GM12872 (cell line): ENCODE measurements around the gene DNMBP.

Source experiments
- TF ChIP-seq, protein P1 (sequence below): IDR thresholded peaks from 3 replicates; pipeline ENCODE4 v1.5.1; 2011; ENCODE audit warnings: low read depth, mild to moderate bottlenecking, low read length, moderate library complexity; ENCODE audit not compliant: insufficient read depth

DNMBP gene

DNA sequence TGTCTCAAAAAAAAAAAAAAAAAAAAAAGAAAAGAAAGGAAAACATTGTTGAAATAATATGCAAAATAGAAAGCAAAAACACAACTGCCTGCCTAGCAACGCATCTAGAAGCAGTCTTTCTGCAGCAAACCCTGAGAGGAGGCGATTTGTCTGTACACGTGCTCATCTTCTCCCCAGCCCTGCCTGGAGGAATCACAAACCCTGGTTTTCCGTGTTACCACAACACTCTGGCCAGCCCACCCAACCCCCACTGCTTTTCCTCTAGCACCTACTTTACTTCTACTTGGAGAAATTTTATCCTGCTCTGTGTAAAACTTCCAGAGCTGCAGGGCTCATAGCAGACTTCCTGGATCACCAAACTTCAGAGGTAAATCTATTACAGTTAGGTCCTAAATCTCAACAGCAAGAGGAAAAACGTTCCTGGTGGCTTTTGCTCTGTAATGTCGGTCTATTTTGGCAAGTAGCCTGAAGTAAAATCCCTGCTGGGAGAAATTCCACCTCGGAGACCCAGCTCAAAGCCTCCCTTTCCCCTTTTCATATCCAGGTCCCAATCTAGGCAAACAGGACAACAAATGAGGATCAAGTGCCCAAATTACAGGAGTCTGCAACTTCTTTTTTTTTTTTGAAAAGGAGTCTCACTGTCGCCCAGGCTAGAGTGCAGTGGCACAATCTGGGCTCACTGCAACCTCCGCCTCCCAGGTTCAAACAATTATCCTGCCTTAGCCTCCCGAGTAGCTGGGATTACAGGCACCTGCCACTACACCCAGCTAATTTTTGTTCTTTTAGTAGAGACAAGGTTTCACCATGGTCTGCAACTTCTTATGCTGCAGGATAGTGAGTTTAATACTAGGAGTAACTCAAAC lies 91.6 kb downstream of the DNMBP start:
- TF ChIP-seq, protein P1, sequence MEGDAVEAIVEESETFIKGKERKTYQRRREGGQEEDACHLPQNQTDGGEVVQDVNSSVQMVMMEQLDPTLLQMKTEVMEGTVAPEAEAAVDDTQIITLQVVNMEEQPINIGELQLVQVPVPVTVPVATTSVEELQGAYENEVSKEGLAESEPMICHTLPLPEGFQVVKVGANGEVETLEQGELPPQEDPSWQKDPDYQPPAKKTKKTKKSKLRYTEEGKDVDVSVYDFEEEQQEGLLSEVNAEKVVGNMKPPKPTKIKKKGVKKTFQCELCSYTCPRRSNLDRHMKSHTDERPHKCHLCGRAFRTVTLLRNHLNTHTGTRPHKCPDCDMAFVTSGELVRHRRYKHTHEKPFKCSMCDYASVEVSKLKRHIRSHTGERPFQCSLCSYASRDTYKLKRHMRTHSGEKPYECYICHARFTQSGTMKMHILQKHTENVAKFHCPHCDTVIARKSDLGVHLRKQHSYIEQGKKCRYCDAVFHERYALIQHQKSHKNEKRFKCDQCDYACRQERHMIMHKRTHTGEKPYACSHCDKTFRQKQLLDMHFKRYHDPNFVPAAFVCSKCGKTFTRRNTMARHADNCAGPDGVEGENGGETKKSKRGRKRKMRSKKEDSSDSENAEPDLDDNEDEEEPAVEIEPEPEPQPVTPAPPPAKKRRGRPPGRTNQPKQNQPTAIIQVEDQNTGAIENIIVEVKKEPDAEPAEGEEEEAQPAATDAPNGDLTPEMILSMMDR = no peak

DNA sequence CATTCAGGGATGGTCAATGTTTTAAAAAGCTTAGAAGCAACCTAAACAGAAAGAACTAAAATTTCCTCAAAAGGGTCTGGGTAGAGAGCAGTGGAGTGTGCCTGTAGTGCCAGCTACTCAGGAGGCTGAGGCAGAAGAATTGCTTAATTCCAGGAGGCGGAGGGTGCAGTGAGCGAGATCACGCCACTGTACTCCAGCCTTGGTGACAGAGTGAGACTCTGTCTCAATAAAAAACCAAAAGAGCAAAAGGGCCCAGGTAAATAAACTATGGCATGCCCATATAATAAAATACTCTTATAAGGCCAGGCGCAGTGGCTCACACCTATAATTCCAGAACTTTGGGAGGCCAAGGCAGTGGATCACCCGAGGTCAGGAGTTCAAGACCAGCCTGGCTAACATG lies 93.0 kb downstream of the DNMBP start:
- TF ChIP-seq, protein P1 = no peak

DNA sequence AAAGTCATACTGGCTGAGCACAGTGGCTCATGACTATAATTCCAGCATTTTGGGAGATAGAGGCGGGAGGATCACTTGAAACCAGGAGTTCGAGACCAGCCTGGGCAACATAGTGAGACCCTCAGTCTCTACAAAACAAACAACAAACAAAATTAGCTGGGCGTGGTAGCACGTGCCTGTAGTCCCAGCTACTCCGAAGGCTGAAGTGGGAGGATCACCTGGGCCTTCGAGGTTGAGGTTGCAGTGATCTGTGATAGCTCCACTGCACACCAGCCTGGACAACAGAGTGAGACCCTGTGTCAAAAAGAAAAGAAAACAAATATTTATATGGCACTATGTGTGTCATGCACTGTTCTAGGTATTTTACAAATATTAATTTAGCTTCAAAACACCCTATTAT lies 94.3 kb downstream of the DNMBP start:
- TF ChIP-seq, protein P1 = no peak

DNA sequence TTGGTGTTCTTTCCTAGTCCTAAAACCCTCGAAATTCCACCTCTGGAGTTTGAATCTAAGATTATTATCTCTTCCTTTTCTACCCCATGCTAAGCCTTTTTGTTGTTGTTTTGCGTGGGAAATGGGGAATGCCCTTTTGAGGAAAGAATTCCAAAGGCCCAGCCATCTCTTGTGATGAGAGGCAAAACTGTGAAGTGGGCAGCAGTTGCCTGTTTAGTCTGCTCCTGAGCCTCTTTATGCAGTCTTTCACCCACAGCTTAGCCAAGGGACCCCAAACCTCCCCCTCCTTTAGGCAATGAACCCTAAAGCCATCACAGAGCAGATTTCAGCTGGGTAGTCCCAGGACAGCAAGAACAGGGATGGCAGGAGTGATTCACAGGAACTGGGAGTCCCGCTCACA lies 95.5 kb downstream of the DNMBP start:
- TF ChIP-seq, protein P1 = no peak

- TF ChIP-seq, protein P1 = no peak
These were observed 95.9 kb downstream of the DNMBP start for GRCh38 chr10:99913831-99914235.

- TF ChIP-seq, protein P1 = no peak
These were observed 97.7 kb downstream of the DNMBP start for GRCh38 chr10:99912041-99912440.

DNA sequence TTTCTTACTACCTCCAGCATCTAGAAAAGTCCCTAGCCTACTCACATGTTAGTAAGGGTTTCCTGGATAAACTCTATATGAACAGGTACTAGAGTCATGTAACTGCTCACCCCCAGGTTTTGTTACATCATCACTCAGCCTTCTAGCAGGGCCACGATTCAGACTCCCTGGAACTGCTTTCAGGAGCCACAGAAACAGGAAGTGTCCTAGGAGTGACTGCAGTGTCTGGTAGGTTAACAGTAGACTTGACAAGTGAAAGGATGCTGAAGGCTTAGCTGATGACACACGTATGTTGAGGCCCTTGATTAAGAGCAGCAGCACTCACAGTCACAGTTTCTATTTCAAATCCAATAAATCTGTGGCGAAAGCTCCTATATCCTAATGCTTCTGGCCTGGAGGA lies 101.2 kb downstream of the DNMBP start:
- TF ChIP-seq, protein P1 = no peak

GRCh38 chr10:99906470-99906869 lies 103.3 kb downstream of the DNMBP start:
- TF ChIP-seq, protein P1 = no peak
